ENCODE data around the gene PLA2G4D. TPM values are rescaled to one million over a fixed set of nuclear protein-coding genes. Genes with fewer than 3 reads are reported as not detected.

The PLA2G4D gene
- total RNA-seq, 1 donor from 2014 or later, result 0.17 TPM

DNA sequence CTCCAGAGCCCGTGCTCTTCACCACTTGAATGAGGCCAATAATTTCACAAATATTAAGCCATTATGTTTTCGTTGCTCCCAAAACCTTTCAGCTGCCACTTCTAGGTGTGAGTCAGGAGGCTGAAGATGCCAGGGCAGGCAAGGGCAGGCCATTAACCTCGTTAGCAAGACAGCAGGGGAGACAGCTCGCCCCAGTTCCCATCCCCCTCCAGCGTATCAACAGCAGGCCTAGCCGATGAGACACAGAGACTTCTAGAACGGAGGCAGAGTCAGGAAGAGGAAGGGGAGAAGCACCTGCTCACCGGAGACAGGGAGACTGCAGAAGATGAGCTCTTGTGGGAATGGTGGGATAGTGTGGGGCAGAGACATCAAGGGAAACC is 45.6 kb downstream of the PLA2G4D start:
- no peak for DNase-seq

DNA sequence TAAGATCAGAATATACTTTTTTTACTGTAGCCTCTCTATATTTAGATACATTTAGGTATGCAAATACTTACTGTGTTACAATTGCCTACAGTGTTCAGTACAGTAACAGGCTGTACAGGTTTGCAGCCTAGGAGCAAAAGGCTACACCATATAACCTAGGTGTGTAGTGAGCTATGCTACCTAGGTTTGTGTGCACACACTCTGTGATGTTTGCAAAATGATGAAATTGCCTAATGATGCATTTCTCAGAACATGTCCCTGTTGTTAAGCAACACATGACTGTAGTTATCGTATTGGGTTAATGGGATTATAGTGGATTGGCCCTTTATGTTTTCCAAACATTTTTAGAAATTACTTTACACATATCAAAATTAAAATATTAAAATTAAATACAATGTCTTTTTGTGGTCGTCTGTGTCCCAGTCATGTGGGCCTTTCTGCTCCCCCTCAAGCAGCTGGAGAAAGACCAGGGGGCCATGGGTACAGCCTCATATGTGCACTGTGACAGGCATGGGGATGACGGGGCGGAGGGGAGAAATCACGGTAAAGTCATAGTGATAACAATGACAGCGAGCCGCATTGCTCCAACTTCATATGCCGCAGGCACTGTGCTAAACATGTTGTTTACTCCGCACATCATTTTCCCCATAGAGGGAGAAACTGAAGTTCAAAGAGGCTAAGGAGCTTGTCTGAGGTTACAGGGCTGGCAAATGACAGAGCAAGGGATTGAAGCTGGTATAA is 46.1 kb downstream of the PLA2G4D start:
- DNase-seq, result no peak

DNA sequence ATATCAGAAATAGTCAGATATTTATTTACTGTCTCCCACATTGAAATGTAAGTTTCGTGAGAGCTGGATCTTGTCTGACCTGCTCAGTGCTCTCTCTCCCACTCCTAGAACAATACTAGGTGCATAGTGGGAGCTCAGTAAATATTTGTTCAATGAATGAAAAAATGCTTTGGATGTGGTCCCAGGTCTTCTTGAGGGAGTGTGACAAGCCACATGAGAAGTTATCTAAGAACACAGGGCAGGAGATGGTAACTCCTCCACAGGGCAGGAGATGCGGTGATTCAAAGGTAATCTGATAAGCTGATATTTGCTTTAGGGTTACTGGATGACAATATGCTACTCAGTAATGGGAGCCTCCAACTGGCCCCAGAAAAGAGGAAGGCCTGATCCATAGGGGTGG is 47.8 kb downstream of the PLA2G4D start:
- DNase-seq, result no peak

DNA sequence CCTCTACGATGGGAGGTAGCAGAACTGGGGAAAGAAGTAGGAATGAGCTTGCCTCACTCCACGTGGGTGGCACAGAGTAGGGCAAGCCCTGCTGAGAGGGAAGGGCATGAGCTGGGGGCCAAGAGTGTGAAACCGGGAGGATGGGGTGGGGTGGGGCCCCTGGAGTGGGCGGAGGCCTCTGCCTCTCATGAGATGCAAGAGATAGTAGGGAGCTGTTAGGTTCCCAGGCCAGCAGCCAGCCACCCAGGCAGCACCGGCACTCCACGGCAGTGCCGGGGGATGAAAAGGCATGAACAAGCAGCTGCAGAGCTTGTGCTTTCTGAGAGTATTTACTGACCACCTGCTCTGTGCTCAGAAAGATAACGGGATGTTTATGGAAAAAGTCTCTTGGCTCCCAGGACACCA is 49.1 kb downstream of the PLA2G4D start:
- no peak for DNase-seq

DNA sequence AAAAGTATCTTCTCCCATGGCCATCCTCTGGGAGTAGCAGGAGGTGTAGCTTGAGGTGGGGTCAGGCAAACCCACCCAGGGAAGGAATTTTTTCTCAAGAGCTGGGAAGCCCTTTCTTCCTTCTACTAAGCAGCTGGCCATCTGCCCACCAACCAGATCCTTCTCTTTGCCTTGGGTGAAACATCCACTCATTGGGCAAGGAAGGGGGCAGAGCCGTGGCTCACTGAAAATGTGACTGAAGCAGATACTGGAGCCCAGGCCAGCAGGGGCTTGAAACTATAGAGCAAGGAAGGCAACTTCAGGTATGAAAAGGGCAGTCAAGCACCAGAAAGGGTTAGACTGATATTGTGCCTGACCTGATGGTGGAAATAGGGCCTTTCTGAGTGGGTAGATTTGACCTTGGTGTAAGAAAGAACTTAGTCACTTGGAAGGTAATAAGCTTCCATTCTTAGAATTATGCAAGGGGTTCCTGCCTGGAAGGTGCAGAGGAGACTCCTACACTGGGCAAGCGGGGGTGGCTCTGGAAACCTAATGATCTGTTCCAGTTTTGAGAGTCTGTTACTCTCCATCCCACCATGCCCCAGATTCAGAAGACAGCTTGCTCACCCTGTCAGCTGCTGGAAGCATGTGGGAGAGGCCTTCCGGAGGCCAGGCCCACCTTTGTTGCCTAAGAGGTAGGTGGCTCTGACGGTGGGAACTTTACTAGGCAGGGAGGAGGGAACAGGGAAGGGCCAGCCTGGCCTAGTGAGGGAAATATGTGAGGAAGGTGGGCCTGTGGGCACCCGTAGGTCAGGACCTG is 51.6 kb downstream of the PLA2G4D start:
- no peak for DNase-seq

DNA sequence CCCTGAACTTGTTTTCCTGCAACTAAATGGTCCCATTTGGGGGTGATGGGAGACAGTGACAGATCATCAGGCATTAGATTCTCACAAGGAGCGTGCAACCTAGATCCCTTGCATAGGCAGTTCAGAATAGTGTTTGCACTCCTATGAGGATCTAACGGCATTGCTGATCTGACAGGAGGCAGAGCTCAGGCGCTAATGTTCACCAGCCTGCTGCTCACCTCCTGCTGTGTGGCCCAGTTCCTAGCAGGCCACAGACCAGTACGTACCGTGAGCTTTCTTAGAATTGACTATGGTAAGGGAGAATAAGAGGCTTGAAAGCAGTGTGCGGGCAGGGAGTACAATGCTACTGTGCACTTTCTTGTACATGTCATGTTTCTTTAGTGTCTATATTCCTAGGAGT is 56.0 kb downstream of the PLA2G4D start:
- DNase-seq, result no peak

DNA sequence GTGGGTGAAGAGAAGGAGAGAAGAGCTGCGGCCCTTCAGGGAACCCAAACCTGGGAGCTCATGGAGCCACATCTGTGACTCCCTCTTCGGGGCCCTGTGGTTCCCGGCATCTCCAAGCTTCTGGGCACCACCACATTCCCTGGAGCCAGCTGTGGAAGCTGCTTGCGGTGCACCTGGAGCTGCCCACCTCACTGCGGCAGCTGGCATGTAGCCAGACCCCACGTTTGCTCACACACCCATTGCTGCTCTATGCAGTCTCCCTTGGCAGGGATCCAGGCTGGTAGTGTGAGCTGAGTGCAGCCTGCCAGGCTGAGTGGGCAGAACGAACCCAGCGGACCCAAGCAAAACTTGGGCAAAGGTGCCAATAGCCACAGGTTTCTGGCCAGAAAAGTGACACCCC is 56.7 kb downstream of the PLA2G4D start:
- no peak for DNase-seq

DNA sequence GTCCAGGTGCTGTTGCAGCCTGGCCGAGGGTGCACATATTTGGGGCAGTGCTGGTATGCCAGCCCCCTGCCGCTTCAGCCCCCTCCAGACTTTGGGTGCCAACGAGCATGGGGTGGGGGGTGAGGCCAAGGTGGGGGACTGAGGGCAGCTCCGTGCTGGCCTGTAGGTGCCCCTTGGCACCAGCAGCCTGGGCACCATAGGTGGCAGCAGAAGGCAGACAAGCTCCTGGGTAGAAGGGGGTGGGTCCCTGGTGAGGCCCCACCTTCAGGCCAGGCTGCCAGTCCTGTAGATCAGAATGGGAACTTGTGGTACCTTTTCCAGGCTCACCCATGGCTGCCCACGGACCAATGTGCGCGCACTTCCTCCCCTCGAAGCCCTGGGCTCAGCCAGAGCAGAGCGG is 57.4 kb downstream of the PLA2G4D start:
- no peak for DNase-seq

DNA sequence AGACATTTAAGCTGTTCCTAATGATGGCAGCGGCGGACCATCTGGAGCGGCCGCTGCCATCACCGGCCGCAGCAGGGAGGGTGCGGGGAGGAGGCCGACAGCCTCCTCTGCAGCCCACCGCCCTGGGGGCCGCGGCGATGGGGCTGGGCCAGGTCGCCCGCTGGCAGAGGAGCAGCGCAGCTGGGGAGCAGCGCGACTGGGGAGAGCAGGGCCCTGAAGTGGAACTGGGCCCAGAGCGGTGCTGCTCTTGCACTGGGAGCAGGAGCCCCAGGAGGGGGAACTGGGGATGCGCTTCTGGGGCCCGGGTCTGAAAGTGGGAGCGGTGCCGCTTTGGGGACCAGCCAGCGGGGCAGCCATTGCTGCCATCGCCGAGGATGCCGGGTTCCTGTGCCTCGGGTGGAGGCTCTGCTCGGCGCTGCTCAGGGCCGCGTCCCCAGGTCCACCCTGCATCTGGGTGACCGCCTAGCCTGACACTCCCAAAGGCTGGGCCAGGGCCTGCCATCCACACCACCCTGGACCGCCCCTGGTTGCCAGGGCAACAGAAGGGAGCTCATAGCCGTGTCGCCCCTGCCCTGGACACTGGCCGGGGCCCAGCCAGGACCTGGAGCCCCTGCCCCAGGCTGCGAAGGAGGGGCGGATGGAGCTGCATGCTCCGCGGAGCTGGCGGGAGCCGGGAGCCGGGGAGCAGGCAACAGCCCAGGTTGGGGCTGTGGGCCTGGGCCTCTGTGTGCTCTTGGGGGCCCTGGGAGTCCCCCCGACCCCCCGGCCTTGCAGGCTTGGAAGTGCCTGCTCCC is 58.1 kb downstream of the PLA2G4D start:
- DNase-seq, result no peak

DNA sequence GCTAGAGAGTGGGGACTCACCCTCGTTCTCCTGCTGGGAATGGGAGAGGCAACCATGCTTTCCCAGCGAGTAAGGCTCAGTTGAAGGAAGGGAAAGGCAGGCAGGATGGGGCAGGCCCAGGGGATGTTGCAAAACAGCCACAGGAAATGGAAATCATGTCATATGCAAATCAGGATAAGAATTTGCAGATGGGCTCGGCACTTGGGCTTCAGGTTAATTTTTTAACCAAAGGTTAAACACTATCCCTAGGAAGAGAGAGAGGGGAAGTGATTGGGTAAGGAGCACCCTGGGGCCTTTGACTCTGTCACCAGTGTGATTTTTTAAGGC is 59.0 kb downstream of the PLA2G4D start:
- DNase-seq, result no peak

DNA sequence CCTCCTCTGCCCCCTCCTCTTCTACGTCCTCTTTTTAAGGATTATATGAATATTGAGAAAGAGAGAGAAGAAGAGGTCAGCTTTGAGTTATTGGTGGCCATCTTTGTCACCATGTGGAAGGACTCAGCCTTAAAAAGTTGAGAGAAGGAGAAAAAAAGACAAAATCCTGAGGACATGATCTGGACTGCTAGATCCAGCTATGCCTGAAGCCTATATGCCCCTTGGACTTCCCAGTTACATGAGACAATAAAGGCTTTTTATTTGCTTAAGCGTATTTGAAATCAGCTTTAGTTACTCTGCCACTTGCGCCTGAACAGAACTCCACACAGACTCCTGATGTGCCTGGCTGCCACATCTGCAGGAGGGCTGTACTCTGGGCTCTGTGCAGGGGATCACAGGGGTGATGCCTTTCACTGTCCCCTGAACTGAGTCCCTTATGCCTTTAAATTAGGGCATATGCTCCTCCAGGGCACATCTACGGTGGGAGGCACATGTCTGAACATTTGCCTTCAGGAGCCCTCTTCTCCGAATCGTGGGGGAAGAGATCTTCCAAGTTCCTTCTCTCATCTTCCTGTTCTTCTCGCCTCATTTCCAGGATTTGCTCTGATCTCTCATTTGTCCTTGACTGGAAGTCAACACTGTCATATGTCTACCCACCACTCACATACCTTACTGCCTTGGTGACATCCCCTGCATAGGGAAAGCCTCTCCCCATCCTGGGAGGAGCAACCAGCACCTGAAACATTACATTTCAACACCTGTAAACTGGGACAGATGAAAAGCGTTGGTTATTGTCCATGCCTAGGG is 59.5 kb downstream of the PLA2G4D start:
- no peak for DNase-seq

DNA sequence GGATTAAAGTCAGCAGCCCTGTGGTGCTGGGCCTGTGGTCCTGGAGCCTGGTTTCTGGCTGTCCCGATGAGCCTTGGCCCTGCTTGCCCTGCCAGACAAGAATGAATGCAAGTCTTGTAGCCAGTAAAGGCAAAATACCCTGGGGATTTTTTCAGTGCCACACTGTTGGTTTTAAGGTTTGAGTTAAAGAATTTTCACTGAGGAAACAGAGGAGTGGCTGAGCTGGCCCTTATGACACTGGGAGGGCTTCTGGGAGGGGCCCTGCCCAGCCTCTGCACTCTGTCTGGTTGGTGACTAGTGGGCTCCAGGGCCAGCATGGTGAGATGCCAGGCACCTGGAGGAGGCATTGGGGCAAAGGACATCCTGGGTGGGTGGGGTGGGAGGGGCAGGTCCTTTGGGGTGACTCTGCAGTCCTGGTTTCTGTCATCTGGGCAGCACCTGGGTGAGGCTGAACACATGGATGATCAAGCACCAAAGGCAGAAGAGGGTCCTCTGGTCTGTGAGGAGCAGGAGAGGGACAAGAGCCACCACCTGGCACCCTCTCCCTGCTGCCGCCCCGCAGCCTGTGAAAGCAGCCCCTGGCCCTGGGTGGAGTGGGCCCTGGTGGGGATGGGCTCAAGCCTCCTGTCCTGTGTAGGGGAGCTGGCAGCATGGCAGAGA is 61.0 kb downstream of the PLA2G4D start:
- no peak for DNase-seq

DNA sequence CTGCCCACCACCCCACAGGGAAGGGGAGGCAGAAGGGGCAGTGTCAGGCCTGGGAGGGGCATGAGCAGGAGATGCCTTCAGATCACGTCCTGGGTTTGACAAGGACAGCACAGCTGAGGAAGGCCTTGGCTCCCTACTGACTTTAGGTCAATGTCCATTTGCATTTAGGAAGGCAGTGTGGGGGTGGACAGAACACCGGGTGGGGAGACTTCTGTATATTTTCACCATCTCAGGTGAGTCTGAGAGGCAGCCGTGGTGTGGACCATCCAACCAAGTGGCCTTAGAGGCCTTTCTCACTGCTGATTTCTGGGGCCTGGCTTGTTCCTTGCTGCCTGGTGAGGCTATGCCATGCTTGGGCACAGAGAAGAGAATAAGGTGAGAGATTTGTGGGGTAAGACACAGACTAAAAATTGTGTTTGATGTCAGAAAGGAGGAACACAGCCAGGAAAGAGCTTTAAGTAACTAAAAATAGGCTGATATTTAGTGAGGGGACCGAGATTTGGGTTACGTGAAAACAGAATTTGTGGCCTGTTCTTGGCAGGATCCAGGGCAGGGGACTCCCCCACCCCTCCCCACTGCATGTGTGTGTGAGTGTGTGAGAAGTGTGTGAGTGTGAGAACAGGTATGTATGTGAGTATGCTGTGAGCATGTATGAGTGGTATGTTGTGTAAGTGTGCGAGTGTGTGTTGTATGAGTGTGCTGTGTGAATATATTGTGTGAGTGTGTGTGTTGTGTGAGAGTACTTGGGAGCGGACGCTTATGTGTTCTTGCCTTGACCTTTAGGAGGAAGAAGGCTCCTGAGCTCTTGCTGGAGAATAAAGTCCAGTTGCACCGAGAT is 61.8 kb downstream of the PLA2G4D start:
- DNase-seq, result no peak

DNA sequence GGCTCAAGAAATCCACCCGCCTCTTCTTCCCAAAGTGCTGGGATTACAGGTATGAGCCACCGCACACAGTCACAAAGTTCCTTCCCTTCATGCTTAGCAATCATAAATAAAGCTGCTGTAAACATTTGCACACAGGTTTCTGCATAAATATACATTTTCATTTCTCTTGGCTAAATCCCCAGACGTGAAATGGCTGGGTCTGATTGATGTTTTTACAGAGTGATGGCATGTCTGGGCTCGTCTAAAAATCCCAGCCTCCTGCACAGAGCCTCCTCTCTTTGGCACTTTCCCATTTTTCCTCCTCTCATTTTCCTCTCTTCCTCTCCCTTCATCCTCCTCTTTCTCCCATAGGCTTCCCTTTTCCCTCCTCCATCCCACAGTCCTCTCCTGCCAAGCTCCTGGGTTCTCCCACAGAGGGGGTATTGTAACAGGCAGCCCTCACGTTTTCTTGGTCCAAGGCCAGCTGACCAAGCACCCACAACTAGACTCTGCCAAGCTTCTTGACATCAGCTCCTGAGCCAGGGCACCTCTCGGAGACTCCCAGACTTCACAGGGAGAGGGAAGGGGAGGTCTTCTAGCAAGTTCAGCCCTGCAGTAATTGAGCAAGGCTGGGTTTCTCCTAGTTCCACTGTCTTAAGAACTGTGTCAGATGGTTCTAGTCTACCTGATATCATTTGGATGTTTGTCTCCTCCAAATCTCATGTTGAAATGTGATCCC is 63.0 kb downstream of the PLA2G4D start:
- DNase-seq, result no peak

DNA sequence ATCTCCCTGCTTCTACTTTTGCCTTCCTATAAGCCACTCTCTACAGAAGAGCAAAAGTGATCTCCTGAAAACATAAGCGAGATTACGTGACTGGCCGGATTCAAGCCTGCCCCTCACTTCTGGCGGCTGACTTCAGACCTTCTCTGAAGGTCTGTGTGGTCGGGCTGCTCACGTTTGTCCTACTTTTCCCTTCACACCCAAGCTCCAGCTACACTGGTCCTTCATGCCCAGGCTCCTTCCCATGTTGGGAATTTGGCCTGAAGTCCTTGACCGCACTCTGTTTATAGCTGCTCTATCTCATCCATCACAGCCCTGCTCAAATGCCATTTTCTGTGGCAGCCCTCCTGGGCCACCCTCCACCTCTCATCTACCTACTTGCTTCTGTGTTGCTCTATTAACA is 66.8 kb downstream of the PLA2G4D start:
- no peak for DNase-seq

DNA sequence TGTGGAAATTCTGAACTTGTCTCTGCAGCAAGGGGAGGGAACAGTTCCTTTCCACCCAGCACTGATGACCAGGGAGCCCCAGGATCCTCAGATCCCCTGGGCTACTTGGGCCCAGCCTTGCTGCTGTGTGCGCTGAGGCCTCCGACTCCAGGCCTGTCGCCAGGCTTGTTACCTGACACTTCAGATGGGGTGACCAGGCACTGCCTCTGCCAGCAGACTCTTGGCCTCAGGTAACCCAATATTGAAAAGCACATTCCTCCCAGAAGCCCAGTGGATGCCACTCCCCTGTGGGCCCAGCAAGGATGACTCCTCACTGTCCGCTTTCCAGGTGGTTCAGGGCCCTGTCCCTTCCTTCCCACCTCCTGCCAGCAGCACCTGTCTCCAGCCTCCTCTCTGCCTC is 70.1 kb downstream of the PLA2G4D start:
- no peak for DNase-seq

DNA sequence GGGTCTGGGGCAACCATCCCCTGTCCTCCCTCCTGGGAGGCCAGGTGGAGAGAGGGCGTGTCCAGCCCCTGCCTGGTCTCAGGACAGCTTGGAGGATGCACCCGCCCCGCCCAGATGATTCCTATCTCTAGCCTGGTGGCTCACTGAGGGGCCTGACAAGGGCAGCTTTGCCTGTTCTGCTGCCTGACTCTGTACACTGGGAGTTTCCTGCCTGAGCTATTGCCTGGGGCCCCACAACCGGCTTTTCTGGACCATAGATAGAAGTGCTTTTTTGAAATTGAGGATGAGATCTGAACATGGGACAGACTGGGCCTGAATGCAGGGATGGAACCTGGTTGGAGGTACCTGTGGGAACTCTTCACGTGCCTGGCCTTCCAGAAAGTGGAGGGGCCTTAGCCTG is 72.8 kb downstream of the PLA2G4D start:
- DNase-seq, result no peak

DNA sequence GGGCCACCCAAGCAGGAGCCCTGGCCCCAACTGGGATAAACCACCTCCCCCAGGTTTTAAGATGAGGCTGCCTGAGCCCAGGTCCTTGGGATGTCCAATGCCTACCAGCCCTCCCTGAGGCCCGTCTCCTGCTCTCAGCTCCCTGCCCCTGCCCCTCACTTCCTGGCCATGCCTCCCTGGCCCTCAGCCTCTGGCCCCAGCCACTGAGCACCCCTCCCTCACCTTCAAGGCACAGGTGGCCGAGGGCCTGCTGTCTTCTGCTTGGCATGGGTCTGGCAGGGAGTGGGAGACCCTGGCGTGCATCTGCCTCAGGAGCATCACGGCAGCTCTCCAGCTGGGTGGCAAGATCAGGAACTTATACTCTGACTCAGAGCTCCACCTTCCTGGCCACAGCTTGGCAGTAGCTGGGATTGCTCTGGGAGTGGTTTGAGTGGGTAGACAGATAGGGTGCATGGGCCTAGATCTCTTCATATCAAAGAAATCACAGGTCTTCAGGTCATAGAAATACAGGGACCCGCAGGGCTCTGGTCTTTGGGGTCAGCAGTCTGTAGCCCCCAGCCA is 73.6 kb downstream of the PLA2G4D start, which contains the start of gene PLA2G4E:
Gene PLA2G4E (minus strand): TSS at position 330 of the 561 bp plus-strand sequence. CDS start 12 bp downstream, at position 318.
- no peak for DNase-seq

DNA sequence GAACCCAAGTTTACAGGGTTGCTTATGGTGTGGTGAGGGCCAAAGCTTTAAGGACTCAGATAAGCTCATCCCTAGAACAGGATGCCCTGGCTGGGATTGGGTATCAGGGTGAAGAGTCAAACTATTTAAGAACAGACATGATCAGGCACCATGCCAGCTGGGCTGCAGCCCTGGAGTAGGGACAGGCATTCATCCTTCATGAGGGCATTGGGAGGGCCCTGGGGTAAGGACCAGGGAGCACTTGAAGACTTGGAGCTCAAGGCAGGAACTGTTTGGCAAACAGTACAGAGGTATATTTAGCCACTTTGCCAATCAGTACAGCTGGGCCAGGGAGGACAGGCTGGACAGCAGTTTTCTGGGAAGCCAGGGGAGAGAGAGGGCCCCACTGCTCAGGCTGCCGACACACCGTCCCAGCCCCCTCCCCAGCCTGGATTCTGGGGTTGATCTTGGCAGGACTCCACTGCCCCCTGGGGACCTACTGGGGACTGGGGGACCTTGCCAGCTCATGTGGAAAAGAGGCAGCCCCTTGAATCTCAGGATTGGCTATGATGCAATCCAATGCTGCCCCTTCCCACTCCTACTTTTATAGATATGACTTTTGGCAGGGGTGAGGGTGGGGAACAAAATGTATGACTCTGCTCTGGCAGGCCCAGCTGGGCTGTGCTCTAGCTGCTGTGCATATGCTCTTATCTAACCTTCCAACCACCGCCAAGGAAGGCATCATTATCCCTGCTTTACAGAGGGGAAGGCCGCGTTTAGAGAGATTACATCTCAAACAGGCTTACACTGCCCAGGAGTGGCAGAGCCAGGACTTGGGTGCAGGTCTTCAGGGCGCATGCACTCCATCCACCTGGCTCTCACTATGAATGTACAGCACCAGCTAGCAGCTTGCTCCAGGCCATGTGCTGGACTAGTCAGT is 75.8 kb downstream of the PLA2G4D start:
- no peak for DNase-seq

Data from dermis blood vessel endothelial cell (primary cell).